Measurements from ENCODE around the gene OSBPL6. TPM values are rescaled to one million over a fixed set of nuclear protein-coding genes. Genes with fewer than 3 reads are reported as not detected.

OSBPL6 gene
- total and polyA plus RNA-seq, 4 donors = 0.75 to 2.4 (median 1.7) TPM

GRCh38 chr2:178301649-178302238, 107.4 kb downstream of the OSBPL6 start:
- Histone ChIP-seq H3K4me1 (ENCODE audit: control insufficient read depth in 1 of 2, insufficient read depth in 2 of 2, low read length in 2 of 2) (peaks cover 0 to 6% of the 10 kb centered on the region in 2 donors), H3K9me3 (ENCODE audit: control insufficient read depth, low read length) (no peaks in the 10 kb centered on the region), H3K36me3 (ENCODE audit: control insufficient read depth in 1 of 2, insufficient read depth in 2 of 2, low read length in 1 of 2) (no peaks in the 10 kb centered on the region), H3K27ac (ENCODE audit: low read depth in 1 of 2, low read length in 2 of 2) (no peak overlapping the region), H3K27me3 (ENCODE audit: control insufficient read depth in 1 of 2, insufficient read depth in 2 of 2, low read length in 1 of 2) (no peaks in the 10 kb centered on the region), H3K4me3 (ENCODE audit: low read length in 2 of 2) (no peak overlapping the region)
- intact Hi-C loops (cut with DNase I) = no loop called here
- DNase-seq = no peak
- 89 to 95% methylated on average over 3 of the region's 3 CpGs for WGBS, 2 donors
- ATAC-seq (ENCODE audit: low FRiP score) = no peak

GRCh38 chr2:178304333-178304732, 110.0 kb downstream of the OSBPL6 start:
- ATAC-seq (ENCODE audit: low FRiP score) (no peak), DNase-seq (no peak)
- H3K9me3 ChIP-seq (ENCODE audit: control insufficient read depth, low read length) = no peaks in the 10 kb centered on the region
- H3K4me1 ChIP-seq (ENCODE audit: control insufficient read depth in 1 of 2, insufficient read depth in 2 of 2, low read length in 2 of 2) = no peaks in the 10 kb centered on the region
- H3K4me3 ChIP-seq (ENCODE audit: low read length in 2 of 2) = no peak overlapping the region
- no peaks in the 10 kb centered on the region for H3K27me3 ChIP-seq (ENCODE audit: control insufficient read depth in 1 of 2, insufficient read depth in 2 of 2, low read length in 1 of 2)
- WGBS, 2 donors = 89 to 90% methylated on average over 3 of the region's 3 CpGs
- intact Hi-C loops (cut with DNase I) = no loop called here
- H3K36me3 ChIP-seq (ENCODE audit: control insufficient read depth in 1 of 2, insufficient read depth in 2 of 2, low read length in 1 of 2) = no peaks in the 10 kb centered on the region
- no peak overlapping the region for H3K27ac ChIP-seq (ENCODE audit: low read depth in 1 of 2, low read length in 2 of 2)

GRCh38 chr2:178306352-178307073, 112.2 kb downstream of the OSBPL6 start:
- Histone ChIP-seq H3K36me3 (ENCODE audit: control insufficient read depth in 1 of 2, insufficient read depth in 2 of 2, low read length in 1 of 2) (no peaks in the 10 kb centered on the region), H3K9me3 (ENCODE audit: control insufficient read depth, low read length) (no peaks in the 10 kb centered on the region), H3K27me3 (ENCODE audit: control insufficient read depth in 1 of 2, insufficient read depth in 2 of 2, low read length in 1 of 2) (no peaks in the 10 kb centered on the region), H3K4me3 (ENCODE audit: low read length in 2 of 2) (no peak overlapping the region), H3K4me1 (ENCODE audit: control insufficient read depth in 1 of 2, insufficient read depth in 2 of 2, low read length in 2 of 2) (no peaks in the 10 kb centered on the region), H3K27ac (ENCODE audit: low read depth in 1 of 2, low read length in 2 of 2) (no peak overlapping the region)
- intact Hi-C loops (cut with DNase I) = no loop called here
- ATAC-seq (ENCODE audit: low FRiP score) = no peak
- DNase-seq = no peak
- WGBS, 2 donors = 55 to 56% methylated on average over 8 of the region's 8 CpGs

GRCh38 chr2:178307650-178308049, 113.3 kb downstream of the OSBPL6 start:
- no peak for ATAC-seq (ENCODE audit: low FRiP score)
- no peak for DNase-seq
- intact Hi-C loops (cut with DNase I) = no loop called here
- 76 to 77% methylated on average over 7 of the region's 7 CpGs for WGBS, 2 donors
- H3K36me3 ChIP-seq (ENCODE audit: control insufficient read depth in 1 of 2, insufficient read depth in 2 of 2, low read length in 1 of 2) = no peaks in the 10 kb centered on the region
- no peaks in the 10 kb centered on the region for H3K4me1 ChIP-seq (ENCODE audit: control insufficient read depth in 1 of 2, insufficient read depth in 2 of 2, low read length in 2 of 2)
- no peaks in the 10 kb centered on the region for H3K27me3 ChIP-seq (ENCODE audit: control insufficient read depth in 1 of 2, insufficient read depth in 2 of 2, low read length in 1 of 2)
- H3K9me3 ChIP-seq (ENCODE audit: control insufficient read depth, low read length) = no peaks in the 10 kb centered on the region
- H3K27ac ChIP-seq (ENCODE audit: low read depth in 1 of 2, low read length in 2 of 2) = no peak overlapping the region
- no peak overlapping the region for H3K4me3 ChIP-seq (ENCODE audit: low read length in 2 of 2)

GRCh38 chr2:178309541-178309940, 115.2 kb downstream of the OSBPL6 start:
- Histone ChIP-seq H3K4me3 (ENCODE audit: low read length in 2 of 2) (no peak overlapping the region), H3K27me3 (ENCODE audit: control insufficient read depth in 1 of 2, insufficient read depth in 2 of 2, low read length in 1 of 2) (no peaks in the 10 kb centered on the region), H3K36me3 (ENCODE audit: control insufficient read depth in 1 of 2, insufficient read depth in 2 of 2, low read length in 1 of 2) (no peaks in the 10 kb centered on the region), H3K4me1 (ENCODE audit: control insufficient read depth in 1 of 2, insufficient read depth in 2 of 2, low read length in 2 of 2) (no peaks in the 10 kb centered on the region), H3K27ac (ENCODE audit: low read depth in 1 of 2, low read length in 2 of 2) (no peak overlapping the region), H3K9me3 (ENCODE audit: control insufficient read depth, low read length) (no peaks in the 10 kb centered on the region)
- 91 to 96% methylated on average over 2 of the region's 2 CpGs for WGBS, 2 donors
- no peak for DNase-seq
- intact Hi-C loops (cut with DNase I) = no loop called here
- ATAC-seq (ENCODE audit: low FRiP score) = no peak

GRCh38 chr2:178315078-178315477, 120.8 kb downstream of the OSBPL6 start:
- Histone ChIP-seq H3K4me3 (ENCODE audit: low read length in 2 of 2) (no peak overlapping the region), H3K4me1 (ENCODE audit: control insufficient read depth in 1 of 2, insufficient read depth in 2 of 2, low read length in 2 of 2) (no peaks in the 10 kb centered on the region), H3K27ac (ENCODE audit: low read depth in 1 of 2, low read length in 2 of 2) (no peak overlapping the region), H3K27me3 (ENCODE audit: control insufficient read depth in 1 of 2, insufficient read depth in 2 of 2, low read length in 1 of 2) (no peaks in the 10 kb centered on the region), H3K9me3 (ENCODE audit: control insufficient read depth, low read length) (no peaks in the 10 kb centered on the region), H3K36me3 (ENCODE audit: control insufficient read depth in 1 of 2, insufficient read depth in 2 of 2, low read length in 1 of 2) (no peaks in the 10 kb centered on the region)
- WGBS, 2 donors = 89 to 94% methylated on average over 4 of the region's 4 CpGs
- intact Hi-C loops (cut with DNase I) = no loop called here
- no peak for DNase-seq
- ATAC-seq (ENCODE audit: low FRiP score) = no peak

GRCh38 chr2:178315488-178315948, 121.2 kb downstream of the OSBPL6 start:
- no peaks in the 10 kb centered on the region for H3K27me3 ChIP-seq (ENCODE audit: control insufficient read depth in 1 of 2, insufficient read depth in 2 of 2, low read length in 1 of 2)

GRCh38 chr2:178317811-178318210, 123.5 kb downstream of the OSBPL6 start:
- H3K27me3 ChIP-seq (ENCODE audit: control insufficient read depth in 1 of 2, insufficient read depth in 2 of 2, low read length in 1 of 2) = no peaks in the 10 kb centered on the region
- no peak overlapping the region for H3K27ac ChIP-seq (ENCODE audit: low read depth in 1 of 2, low read length in 2 of 2)
- H3K9me3 ChIP-seq (ENCODE audit: control insufficient read depth, low read length) = no peaks in the 10 kb centered on the region
- H3K4me1 ChIP-seq (ENCODE audit: control insufficient read depth in 1 of 2, insufficient read depth in 2 of 2, low read length in 2 of 2) = no peaks in the 10 kb centered on the region
- no peak overlapping the region for H3K4me3 ChIP-seq (ENCODE audit: low read length in 2 of 2)
- intact Hi-C loops (cut with DNase I) = no loop called here
- DNase-seq (no peak), ATAC-seq (ENCODE audit: low FRiP score) (no peak)
- WGBS, 2 donors = 91% methylated on average over 3 of the region's 3 CpGs
- H3K36me3 ChIP-seq (ENCODE audit: control insufficient read depth in 1 of 2, insufficient read depth in 2 of 2, low read length in 1 of 2) = no peaks in the 10 kb centered on the region

More at GRCh38 chr2:178315488-178315948, 121.2 kb downstream of the OSBPL6 start:
- no peak overlapping the region for H3K27ac ChIP-seq (ENCODE audit: low read depth in 1 of 2, low read length in 2 of 2)
- H3K36me3 ChIP-seq (ENCODE audit: control insufficient read depth in 1 of 2, insufficient read depth in 2 of 2, low read length in 1 of 2) = no peaks in the 10 kb centered on the region
- DNase-seq = no peak
- intact Hi-C loops (cut with DNase I) = no loop called here
- no peak overlapping the region for H3K4me3 ChIP-seq (ENCODE audit: low read length in 2 of 2)
- no peak for ATAC-seq (ENCODE audit: low FRiP score)
- H3K4me1 ChIP-seq (ENCODE audit: control insufficient read depth in 1 of 2, insufficient read depth in 2 of 2, low read length in 2 of 2) = no peaks in the 10 kb centered on the region
- no peaks in the 10 kb centered on the region for H3K9me3 ChIP-seq (ENCODE audit: control insufficient read depth, low read length)
- WGBS, 2 donors = 46 to 51% methylated on average over 3 of the region's 3 CpGs

GRCh38 chr2:178320011-178320585, 125.8 kb downstream of the OSBPL6 start:
- intact Hi-C loops (cut with DNase I) = no loop called here
- no peak for DNase-seq
- Histone ChIP-seq H3K4me1 (ENCODE audit: control insufficient read depth in 1 of 2, insufficient read depth in 2 of 2, low read length in 2 of 2) (no peaks in the 10 kb centered on the region), H3K36me3 (ENCODE audit: control insufficient read depth in 1 of 2, insufficient read depth in 2 of 2, low read length in 1 of 2) (no peaks in the 10 kb centered on the region), H3K27ac (ENCODE audit: low read depth in 1 of 2, low read length in 2 of 2) (no peak overlapping the region), H3K27me3 (ENCODE audit: control insufficient read depth in 1 of 2, insufficient read depth in 2 of 2, low read length in 1 of 2) (no peaks in the 10 kb centered on the region), H3K9me3 (ENCODE audit: control insufficient read depth, low read length) (no peaks in the 10 kb centered on the region), H3K4me3 (ENCODE audit: low read length in 2 of 2) (no peak overlapping the region)
- ATAC-seq (ENCODE audit: low FRiP score) = no peak
- 92 to 94% methylated on average over 4 of the region's 4 CpGs for WGBS, 2 donors
